NCI-H526 treated with DMSO at 0.1 percent for 48 hours (cell line): ENCODE data around the gene ARL15.

ENCODE experiments used
- DNase-seq: peaks from one replicate; lab custom pipeline; 2025; lab: John Stamatoyannopoulos, UW

The ARL15 gene

DNA sequence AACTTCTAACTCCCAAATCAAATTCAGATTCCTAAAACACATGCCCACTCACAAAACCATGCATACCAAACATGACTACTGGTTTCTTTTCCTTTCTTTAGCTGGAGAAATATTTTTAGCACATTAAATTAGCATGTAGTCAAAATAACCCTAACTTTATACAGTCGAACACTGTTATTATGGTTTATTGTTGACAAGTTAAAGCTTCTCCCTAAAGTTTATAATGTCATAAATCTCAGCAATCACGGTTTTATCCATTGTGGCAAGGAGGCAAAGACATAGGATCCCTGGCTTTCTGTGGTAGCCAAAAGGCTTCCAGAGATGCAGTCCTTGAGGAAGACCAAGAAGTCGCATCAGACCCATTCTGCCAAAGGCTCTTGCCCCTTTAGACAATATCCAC, 27.5 kb downstream of the ARL15 start:
- no peak for DNase-seq

DNA sequence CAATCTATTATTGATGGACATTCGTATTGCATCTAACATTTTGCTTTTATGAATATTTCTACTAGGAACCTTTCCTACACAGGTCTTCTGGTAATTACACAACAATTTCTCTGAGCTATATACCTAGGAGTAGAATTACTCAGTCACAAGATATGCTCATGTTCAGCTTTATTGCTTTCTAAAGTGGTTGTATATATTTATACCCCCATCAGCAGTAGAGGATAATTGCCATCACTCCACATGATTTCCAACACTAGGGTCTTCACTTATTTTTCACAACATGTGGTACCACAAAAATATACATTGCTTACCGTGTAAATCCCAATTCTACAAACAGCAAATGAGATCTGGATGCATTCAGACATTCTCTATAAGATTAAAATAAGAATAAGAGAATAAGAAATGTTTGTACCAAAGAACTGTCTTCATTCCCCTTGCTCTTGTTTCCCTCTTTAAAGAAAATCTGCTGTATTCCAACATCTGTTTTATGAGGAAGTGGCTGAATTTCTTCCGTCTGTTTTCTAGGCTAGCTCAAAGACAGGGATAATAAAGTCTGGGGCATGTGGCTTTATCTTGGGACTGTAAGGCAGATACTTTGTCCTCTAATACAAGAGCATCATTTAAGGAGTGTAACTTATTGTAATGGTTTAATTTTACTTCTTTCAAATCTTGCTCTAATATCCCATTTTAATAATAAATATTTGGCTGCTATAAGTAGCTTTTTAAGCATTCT, 28.2 kb downstream of the ARL15 start:
- DNase-seq: no peak

DNA sequence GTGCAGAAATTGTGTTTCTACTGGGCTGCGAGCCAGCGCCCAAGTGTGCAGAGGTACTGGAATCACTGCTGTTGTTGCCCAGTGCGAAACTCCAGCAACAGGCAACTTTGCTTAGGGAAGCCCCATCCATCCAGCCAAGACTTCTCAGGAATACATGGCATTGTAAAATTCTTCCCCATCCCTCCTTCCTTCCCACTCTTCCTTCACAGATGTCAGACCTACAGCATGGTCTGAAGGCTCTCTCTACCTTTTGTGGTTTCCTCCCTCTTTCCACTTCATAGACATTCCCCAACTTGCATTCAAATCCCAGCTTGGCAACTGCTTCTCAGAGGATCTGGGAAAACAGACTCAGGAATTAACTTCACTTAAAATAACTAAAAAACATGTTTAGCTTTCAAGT, 30.4 kb downstream of the ARL15 start:
- DNase-seq: no peak

DNA sequence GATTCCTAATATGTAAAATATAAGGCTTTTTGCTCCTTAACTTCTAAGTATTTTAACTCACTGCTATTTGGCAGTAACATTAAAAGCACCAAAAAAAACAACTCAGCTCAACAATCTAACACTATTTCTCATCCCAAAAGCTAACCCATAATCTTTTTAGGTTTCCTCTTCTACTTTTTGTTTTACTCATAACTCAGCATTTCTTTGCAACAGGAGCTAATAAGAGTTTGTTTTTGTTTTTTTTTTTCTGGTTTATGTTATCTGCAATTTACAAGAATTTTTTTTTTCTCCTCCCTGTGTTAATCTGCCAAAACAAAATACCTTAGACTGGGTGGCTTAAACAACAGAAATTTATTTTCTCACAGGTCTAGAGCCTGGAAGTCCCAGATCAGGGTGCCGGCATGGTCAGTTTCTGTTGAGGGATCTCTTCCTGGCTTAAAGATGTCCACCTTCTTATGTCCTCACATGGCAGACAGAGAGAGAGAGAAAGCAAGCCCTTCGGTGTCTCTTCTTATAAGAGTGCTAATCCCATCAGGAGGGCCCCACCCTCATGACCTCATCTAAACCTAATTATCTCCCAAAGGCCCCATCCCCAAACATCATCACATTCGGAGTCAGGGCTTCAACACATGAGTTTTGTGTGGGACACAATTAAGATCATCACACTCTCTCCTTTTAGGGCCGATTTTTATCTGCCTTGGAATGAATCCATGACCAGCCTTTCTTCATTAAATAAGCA, 31.2 kb downstream of the ARL15 start:
- DNase-seq: no peak

DNA sequence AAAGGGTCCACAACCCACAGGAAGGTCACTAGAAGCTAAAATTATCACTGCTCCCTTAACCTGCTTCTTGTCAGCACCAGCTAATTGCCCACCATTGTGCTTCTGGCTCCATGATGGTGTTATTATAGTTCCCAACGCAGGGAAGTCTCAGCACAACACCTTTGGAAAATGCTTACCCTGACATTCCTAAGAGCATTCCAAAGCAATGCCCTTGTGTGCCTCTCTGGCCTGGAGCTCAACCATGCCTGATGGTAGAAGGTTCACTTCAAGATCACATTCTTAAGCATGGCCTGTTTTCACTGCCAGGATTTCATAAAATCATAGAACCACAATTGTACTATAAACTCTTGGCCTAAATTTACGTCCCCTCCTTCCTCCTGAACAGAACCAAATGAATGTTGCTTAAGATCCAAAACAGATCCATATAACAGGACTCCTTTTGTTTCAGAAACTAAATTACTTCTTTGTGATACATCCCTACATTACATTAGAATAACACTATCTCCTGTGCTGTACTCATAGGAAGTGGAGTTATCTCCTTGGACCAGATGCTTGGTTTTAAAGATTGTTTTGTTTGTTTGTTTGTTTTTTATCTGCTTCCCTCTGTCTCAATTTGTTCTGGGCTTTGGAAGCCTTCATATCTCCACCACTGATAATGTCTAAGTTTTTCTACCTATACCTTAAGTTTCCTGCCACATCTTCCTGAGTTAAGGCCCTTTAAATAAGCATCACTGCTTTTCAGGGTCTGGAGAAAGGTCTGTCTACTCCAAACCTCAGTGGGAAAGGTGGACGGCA, 32.1 kb downstream of the ARL15 start:
- no peak for DNase-seq

DNA sequence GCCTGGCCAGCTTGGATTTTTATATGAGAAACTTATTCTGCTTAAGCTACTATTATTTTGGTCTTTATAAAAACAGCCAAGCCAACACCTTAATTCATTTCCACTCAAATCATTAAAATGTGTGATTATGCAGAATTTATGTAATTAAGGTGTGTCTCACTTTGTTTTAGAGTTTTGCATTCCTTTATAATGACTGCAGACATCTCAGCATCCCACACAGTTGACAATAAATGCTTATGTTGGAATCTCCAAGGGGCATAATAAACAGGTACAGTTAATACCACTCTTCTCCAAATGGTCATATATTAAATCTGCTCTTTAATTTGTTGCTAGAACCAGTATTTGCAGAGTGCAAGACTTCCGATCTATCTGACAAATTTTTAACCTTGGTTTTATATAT, 34.3 kb downstream of the ARL15 start:
- no peak for DNase-seq

DNA sequence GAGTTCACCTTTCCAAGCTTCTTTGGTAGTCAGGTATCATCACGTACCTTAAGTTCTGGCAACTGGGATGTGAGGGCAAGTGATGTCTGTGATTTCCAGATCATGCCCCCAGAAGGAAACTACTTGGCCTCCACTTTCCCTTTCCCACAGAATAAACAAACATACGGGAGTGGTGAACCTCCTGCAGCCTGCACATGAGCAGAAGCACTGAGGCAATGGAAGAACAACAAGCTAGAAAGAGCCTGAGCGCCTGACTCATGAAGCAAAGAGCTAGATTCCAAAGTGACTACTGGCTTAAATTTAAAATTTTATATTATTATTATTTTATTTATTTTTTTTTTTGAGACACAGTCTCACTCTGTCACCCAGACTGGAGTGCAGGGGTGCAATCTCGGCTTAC, 35.0 kb downstream of the ARL15 start:
- DNase-seq: no peak

DNA sequence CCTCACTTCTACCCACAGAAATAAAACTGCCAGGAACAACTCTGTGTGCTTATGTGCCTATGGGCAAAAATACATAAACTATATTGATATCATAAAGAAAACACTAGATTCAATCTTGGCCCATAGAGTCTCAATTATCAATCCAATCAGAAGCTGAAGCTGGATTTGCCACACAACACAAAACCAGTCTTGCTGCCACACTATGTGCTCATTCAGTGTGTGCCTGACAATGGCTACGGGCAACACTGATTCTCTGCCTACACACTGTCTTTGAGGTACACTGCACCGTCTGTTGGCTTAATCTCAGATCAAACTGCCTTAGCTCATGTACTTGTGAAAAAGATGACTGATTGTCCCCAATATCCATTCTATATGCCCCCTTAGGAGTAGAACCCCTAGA, 35.4 kb downstream of the ARL15 start:
- no peak for DNase-seq

DNA sequence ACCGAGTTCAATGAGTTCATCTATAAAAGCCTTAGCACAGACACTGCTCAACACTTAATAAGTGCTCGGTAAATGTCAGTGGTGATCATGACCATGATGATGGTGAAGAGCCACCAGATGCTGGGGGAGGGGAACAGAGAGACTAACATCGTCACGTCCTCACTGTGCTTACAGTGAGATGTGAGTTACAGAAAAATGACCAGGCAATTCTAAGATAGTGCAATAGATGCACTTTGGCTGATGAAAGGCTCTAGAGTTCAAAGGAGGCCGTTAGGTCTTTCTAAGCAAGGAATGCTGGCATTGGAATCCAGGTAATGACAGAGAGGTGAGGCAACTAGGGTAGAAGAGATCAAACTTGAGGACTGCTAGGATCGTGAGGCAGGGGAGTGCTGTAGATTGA, 36.7 kb downstream of the ARL15 start:
- DNase-seq: no peak

DNA sequence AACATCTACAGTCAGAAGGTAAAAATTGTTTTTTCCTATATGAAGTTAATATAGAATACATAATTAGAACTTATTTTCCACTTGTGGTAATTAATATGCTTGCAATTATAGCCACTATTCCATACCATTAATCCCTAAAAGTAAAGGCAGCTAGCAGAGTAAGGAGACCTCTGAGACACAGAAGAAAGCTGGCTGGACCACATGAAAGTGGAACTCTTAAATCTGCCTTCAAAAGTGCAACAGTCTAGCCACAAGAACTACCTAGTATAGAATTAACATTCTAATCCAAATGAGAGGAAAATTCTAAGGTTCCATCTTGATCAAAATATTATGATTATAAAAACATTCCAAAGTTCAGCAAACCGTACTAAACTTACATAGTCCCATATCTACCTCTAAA, 37.6 kb downstream of the ARL15 start:
- no peak for DNase-seq

DNA sequence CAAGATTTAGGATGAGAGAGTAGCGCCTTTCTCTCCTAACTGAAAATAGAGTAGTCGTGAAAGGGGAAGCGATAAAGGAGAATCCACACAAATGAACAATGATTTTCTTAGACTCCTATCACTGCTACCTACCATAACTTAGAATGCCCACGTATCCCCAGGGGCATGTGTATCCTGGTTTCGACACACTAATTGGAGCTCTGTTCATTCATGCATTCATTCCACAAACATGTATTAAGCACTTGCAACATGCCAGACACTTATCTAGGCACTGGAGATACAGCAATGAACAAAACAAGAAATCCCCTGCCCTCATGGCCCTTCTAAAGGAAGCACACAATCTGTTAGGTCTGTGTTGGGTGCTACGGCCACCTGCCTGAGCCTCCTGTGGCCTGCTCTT, 40.0 kb downstream of the ARL15 start:
- DNase-seq: no peak

DNA sequence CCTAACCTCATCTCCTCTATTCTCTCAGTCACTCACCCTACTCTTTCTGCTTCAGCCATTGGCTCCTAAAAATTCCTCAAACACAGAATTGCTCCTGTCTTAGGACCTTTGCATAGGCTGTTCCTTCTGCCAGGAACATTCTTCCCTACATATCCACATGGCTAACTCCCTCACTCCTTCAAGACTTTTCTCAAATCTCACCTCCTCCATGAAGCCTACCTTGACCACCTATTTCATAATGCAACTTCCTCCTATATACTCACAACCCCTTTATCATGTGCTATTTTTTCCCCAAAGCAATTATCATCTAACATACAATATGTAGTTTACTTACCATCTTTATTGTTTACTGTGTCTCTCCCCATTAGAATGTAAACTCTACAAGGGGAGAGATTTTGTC, 45.8 kb downstream of the ARL15 start:
- DNase-seq: no peak

DNA sequence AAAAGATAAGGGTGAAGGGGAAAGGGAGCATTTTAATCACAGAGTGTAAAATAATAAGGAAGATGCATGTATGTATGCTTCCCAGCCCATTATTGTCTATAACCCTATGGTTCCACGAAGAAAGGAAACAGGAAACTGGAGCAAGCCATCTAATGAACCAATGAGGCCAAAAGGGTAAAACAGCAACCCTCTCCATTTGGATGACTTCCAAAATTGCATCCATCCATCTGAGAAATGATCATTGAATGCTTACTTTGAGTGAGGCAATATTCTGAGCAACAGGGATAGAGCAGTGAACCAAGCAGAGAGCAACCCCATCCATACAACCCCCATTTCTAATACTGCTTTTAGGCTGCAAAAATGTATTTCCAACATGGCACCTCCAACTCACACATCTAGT, 46.9 kb downstream of the ARL15 start:
- no peak for DNase-seq

DNA sequence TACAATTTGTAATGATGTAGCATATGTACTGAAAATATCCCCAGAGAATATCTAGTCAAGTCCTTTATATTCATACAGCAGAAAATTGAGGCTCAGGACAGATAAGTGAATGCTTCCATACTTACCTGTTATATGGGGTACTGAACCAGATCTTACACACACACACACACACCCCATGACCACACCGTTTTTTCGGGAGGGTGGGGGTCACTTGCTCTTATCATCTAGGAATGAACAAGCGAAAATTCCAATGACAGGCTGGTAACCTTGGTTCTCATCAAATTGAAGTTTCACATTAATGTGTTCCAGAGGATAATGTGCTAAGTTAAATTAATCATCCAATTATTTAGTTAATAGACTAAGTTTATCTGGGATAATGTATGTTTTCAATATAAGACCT, 48.8 kb downstream of the ARL15 start:
- DNase-seq: no peak

DNA sequence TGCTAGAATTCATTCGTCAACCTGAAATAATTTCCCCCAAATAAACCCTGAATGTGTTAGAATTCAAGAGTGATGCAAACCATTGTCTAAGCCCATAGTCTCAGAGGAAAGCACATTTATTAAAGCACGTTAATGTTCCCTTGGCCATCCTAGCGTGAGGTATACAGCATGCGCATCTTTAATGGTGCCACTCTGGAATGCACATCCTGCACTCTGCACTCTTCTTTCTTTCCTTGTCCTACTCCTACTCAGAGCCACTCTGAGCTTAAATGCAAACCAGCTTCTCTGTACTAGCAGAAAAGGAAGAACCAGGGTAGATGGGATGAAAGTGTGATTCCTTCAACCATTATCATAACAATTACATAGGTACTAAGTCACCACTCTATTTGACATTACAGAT, 50.4 kb downstream of the ARL15 start:
- no peak for DNase-seq

DNA sequence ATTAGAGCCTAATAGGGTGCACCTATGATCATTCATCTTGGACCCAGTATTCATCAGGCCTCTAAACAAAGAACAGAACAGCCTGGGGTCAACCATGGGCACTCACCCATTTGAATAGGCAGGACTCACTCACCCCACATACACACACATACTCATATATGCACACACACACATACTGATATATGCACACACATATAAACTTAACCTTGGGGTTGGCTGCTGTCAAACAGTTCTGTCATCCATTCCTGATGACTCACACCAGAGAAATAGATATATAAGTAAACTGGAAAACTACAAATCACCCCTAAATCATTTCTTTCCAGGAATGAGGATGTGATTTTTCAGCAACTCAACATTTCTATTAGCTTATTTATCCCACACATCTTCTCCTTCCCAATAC, 51.3 kb downstream of the ARL15 start:
- DNase-seq: no peak

DNA sequence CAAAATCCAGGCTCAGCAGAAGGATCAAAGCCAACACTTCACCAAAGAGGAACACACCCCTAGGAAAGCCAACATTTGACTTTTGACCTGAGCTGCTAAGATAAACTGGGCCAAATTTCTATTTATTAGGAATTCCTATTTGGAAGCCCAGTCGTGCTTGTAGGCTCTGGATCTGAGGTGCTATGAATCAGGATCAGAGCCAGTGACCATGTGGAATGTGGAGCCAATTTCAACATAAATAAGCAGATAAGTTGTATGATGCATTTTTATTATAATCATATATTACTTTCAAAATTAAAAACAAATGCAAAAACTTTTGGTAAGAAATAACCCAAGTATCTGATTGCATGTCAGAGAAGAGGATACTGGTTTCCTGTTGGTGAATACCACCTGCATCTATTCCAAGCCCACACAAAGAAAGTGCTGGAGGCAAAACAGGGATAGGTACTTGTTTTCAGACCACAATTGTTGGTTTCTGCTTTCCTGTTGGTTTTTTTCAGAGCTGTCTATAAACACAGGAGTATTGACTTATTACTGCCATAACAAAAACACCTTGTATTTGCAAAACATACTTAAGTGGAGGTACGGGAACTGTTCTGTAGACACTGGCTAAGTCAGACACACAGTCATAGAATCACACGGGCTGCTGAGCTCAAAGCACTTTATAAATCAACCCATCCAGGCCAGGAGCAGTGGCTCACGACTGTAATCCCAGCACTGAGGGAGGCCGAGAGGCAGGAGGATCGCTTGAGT, 52.8 kb downstream of the ARL15 start:
- DNase-seq: no peak

DNA sequence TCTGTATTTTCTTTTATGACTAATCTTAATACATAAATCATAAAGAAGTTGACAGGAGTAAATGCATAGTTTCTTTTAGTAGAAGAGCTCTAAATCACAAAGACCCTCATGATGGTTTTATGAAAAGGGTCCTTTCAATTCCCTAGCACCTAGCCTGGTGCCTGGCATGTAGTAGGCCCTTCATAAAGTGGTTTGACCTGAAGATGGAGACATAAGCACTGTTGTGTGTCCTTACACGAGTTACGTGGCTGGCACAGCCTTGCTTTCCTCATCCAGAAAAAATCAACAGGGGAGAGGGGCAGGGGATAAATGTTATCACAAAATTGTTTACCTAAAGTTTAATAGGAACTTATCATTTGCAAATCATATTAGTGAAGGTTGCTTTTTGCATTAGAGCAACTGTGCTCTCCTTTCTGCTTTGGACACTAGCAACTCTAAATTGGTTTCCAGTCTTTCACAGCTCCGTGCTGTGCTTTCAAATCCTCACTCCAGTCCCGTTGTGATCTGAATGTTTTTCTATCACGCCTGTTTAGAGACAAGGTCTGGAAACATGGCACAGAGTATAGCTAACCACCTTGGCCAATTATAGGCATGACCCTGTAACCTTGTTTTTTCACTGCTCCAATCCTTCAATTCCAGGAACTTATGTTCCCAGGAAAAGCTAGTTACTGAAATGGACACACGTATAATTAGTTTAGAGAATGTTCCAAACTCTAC, 55.7 kb downstream of the ARL15 start:
- no peak for DNase-seq

DNA sequence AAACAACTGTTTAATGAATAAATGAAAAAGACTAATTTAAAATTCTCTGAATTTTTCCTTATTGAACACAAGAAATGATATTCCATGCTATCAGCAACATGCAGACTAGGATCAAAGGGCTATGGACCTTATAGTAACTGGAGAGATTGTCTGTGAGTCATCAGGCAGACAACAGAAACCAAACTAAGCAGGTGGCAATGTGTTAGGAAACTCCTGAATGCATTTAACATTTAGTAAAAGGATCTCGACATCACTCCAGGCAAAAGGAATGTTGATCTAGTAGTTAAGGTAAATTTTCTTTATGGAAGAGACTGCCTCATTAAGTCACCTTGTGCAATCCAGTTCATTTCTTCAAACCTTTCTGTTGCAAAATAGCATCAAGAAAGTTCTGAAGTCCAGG, 58.4 kb downstream of the ARL15 start:
- DNase-seq: no peak

DNA sequence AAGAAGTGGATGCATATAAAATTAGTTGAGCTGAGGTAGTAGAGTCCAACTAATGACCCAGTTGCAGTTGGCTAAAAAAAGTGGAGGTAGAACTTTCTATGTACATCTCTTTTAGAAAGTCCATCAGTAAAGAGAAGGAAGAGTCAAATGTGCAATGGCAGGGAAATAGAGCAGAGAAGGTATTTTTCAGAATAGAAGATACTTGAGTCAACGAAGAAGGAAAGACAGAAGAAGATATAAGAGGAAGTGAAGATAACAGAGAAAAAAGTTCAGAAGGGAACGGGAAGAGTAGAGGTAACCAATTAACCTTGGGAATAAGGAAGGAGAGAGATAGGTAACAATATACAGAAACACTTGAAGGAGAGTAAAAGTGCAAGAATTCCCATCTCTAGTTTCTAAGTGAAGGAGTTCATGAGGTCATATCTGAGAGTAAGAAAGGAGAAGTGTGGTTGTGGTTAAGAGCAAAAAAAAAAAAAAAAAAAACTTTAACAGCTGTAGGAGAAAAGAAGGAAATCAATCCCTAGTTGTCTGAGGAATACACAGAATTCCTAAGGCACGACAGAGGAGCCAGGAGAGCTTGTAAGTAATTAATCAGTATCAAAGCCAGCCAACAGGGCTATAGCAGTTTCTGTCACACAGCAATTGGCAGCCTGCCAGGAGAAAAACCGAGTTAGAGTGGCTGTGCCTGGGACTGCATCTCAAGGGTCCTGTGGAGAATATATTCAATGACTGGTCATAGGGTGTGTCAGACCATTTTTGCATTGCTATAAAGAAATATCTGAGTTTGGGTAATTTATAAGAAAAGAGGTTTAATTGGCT, 61.0 kb downstream of the ARL15 start:
- no peak for DNase-seq

DNA sequence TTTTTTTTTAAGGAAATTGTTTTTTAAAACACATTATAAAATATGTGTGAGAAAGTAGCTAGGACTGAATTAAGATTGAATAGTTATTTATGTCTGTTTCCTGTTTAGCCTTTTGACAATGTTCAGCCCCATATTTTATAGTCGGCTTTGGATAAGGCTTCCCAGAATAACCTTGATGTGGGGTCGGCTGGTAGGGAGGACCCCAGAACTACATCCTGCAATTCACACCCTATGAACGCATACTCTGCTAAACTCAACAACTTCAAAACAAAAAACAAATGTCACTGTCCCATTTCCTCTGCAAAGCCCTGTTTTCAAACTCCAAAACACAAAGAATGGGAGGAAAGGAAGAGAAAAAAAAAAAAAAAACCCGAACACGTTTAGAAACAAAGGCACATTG, 63.1 kb downstream of the ARL15 start:
- DNase-seq: no peak
